G401 (cell line): ENCODE data around the gene MPZL1. TPM values are rescaled to one million over a fixed set of nuclear protein-coding genes. Genes with fewer than 3 reads are reported as not detected.

Experiments used
- DNase-seq: peaks from one replicate; pipeline ENCODE4 v3.0.0-alpha.2; 2015; ENCODE audit warnings: low spot score
- in situ Hi-C: cut with HindIII; loops from 2 replicates; pipeline ENCODE4 v1.10.0; 2016; ENCODE audit warnings: low sequenced_read_pairs, mixed read lengths
- total RNA-seq: library from RNA; depleted of rRNA; stranded (reverse); fragments of >200 nt; shearing (Covaris generic); gene quantifications from 2 replicates; pipeline ENCODE4 v1.2.3, GENCODE V29; 2014

The MPZL1 gene
- total RNA-seq, 1 experiment from 2014 or later = 155 TPM

GRCh38 chr1:167766538-167766937, 44.8 kb downstream of the MPZL1 start:
- DNase-seq = no peak
- in situ Hi-C loops = no loop called here

DNA sequence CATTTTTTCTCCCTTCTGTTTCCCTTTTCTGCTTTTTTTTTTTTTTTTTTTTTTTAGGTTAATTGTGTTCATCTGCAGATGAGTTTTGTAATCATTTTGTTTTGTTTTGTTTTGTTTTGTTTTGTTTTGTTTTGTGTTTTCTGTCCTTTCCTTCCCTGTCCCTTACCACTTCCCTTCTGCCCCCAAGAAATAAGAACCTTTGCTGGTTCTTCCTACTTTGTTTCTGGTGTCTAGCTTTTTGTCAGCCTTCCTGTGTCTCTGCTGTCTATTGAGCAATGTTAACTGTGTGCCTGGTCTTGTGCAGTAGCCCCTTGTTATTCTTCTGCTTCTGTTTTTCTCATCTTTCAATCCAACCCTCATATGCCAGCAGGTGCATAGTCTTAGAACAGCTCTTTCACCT, 46.0 kb downstream of the MPZL1 start:
- in situ Hi-C loops = no loop called here

GRCh38 chr1:167770127-167770526, 48.3 kb downstream of the MPZL1 start:
- in situ Hi-C loops = no loop called here
- no peak for DNase-seq

More for the DNA sequence above, 46.0 kb downstream of the MPZL1 start:
- no peak for DNase-seq

DNA sequence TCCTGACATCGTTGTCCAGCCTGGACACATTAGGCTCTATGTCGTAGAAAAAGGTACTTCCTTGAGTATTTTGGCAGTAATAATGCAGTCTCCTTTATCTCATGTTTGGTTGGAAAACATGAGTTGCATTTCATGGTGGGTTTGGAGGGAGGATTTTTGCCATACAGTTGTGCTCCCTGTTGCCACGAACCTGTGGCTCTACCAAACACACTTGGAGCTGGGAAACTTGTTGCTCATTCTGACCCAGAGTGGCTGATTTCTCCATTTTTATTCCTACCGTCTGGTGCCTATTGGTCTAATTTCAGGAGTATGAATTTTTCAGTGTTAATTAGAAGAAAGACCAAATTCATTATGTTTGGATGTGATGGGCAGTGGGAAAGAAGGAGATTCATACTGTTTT, 50.7 kb downstream of the MPZL1 start:
- in situ Hi-C loops = no loop called here
- DNase-seq = no peak

DNA sequence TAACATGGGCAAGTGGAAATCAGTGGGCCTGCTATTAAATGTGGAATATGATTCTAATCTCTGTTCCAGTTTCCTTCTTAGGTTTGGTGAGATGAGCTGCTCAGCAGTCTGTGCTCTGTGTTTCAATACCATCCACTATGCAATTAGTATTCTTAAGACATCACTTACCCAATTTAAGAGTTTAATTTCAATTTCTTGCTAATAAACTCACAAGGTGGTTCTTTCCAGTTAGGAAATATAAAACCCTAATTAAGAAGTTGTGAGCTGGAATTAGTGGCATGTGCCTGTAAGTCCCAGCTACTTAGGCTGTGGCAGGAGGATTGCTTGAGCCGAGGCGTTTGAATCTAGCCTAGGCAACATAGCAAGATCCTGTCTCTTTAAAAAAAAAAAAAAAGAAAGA, 51.7 kb downstream of the MPZL1 start:
- DNase-seq = no peak
- in situ Hi-C loops = no loop called here

DNA sequence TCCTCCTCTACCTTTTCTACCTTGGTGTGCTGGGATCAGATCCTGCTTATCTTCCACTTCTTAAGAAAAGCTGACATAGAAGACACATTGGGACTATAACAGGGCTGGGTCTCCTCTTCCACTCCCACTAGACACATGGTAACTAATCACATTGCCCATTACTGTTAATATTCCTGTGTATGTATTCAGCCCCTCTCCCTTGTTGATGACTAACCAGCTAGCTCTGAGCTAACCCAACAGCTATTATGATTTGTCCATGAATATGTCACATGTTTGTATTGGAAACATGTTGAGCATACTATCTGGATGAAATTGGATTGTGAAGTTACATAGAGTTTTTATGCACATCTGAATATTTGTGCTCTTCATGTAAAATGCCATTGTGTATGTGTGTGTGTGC, 52.9 kb downstream of the MPZL1 start:
- no peak for DNase-seq
- in situ Hi-C loops = no loop called here

- DNase-seq = no peak
- in situ Hi-C loops = no loop called here
Observed at GRCh38 chr1:167775178-167775577, 53.4 kb downstream of the MPZL1 start.

- in situ Hi-C loops = no loop called here
- no peak for DNase-seq
Observed at GRCh38 chr1:167776151-167776550, 54.4 kb downstream of the MPZL1 start.

- in situ Hi-C loops = no loop called here
- DNase-seq = no peak
Observed at GRCh38 chr1:167776616-167777268, 55.0 kb downstream of the MPZL1 start.

DNA sequence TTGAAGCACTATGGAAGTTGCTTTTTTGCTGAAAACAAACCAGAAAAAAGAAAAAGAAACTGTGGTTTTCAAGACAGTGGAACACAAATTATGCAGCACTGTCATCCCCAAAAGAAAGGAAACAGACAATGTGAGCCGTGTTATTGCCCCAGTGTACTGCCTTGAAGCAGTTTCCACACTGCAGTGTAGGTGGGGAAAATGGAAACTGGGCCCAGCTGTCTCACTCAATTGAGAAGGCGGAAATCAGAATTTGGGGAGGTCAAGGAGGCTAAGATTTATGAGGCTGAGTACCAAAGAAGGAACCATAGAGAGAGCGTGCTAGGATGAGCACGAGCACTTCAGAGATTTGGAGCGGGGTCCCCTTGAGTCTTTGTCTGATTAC, 55.5 kb downstream of the MPZL1 start:
- DNase-seq = no peak
- in situ Hi-C loops = no loop called here

- in situ Hi-C loops = no loop called here
- DNase-seq = no peak
Observed at GRCh38 chr1:167781558-167781957, 59.8 kb downstream of the MPZL1 start.

DNA sequence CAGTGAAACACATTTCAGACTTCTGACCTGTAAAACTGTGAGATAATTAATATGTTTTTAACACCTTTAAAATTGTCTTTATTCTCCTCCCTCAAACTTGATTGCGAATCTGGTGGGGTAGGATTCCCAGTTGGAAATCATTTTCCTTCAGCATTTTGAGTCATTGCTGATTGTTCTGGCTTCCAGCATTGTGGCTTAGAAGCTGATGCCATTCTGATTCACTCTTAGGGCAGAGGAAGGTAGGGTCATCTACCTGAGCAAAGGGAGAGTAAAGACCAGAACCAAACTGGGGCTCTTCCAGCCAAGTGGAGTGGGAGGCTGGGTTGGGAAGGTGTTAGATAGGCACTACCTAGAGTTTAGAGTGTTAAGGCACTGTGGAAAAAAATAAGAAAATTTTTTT, 61.2 kb downstream of the MPZL1 start:
- in situ Hi-C loops = no loop called here
- no peak for DNase-seq

DNA sequence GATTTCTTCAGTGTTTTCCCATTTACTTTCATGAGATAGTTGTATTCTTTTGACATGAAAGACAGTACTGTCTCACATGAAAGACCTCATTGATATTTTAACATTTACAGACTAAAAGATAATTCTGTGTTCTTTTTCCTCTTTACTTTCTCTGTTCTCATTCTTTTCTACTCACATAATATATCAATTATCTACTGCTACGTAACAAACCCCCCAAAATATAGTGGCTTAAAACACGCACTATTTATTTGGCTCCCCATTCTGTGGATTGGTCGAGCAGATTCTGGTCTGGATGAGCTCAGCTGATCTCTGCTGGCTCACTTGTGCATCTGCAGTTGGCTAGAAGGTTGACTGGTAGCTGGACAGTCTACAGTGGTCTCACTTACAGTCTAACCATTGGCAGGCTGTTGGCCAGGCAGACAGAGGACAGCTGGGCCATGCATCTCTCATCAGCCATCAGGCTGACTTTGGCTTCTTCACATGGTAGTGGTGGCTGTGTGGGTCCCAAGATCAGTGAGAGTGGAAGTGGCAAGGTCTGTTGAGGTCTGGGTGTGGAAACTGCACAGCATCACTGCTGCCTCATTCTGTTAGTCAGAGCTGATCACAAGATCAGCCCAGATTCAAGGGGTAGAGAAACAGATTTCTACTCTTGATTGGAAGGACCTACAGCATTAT, 63.2 kb downstream of the MPZL1 start:
- in situ Hi-C loops = no loop called here
- DNase-seq = no peak

DNA sequence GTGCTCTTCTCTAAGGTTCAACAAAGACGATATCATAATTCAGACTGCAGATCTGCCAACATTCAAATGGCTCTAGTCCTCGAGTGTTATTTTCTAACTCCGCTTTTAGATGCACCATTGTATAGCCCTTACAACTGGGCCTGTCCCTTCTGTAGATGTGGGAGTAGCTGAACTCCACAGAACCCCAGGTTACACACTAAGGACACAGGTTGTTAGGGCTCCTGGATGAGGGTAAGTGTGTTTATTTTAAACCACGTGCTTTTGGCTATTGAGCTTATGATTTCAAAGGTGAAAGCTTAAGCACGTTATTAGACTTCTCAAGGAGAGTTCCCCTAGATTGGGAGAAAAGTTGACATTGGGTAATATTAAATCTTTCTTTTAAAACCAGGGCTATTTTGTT, 64.7 kb downstream of the MPZL1 start:
- no peak for DNase-seq
- in situ Hi-C loops = no loop called here

- in situ Hi-C loops = no loop called here
- DNase-seq = no peak
Observed at GRCh38 chr1:167789501-167789900, 67.7 kb downstream of the MPZL1 start.

- peak; percentile 61 for DNase-seq
- in situ Hi-C loops = no loop called here
Observed at GRCh38 chr1:167790117-167790516, 68.3 kb downstream of the MPZL1 start.

GRCh38 chr1:167791281-167792187, 69.8 kb downstream of the MPZL1 start:
- DNase-seq = no peak
- in situ Hi-C loops = no loop called here

DNA sequence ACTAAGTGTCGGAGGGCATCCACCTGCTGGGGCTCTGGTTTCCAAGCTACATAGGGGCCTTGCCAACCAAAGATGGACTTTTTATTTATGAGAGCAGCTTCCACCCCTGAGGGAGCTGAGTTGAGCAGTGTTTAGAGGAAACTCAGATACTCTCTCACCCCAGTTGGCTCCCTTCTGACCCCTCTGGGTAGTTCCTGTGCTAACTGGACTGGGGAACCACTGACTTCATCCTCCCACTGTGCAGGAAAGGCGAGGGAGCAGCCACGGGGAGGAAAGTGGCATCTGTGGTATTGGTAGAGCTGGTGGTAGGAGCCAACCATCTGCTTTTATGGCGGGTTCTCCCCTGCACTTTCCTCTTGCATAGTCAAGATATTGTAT, 70.4 kb downstream of the MPZL1 start:
- DNase-seq = no peak
- in situ Hi-C loops = no loop called here

GRCh38 chr1:167794043-167794442, 72.3 kb downstream of the MPZL1 start:
- DNase-seq = no peak
- in situ Hi-C loops = no loop called here
